Effector memory CD4-positive, alpha-beta T cell (primary cell): ENCODE data around the gene ATP8A2.

ENCODE experiments used
- DNase-seq, 3 donors: peaks; one replicate each; pipeline ENCODE4 v3.0.0-alpha.2; 2020
- H3K27ac ChIP-seq: 2 replicates; pipeline ENCODE4 v1.7.0; 2013; ENCODE audit warnings: mild to moderate bottlenecking, low read length, moderate library complexity; ENCODE audit not compliant: insufficient read depth, poor library complexity, severe bottlenecking
- H3K27me3 ChIP-seq: replicated peaks from 2 replicates; pipeline ENCODE4 v1.7.0; 2013; ENCODE audit warnings: mild to moderate bottlenecking, low read length; ENCODE audit not compliant: insufficient read depth, control insufficient read depth, poor library complexity, severe bottlenecking
- H3K36me3 ChIP-seq: 2 replicates; pipeline ENCODE4 v1.7.0; 2013; ENCODE audit warnings: mild to moderate bottlenecking, low read length, moderate library complexity; ENCODE audit not compliant: control insufficient read depth, insufficient read depth
- H3K4me1 ChIP-seq: 2 replicates; pipeline ENCODE4 v1.7.0; 2013; ENCODE audit warnings: low read length, mild to moderate bottlenecking; ENCODE audit not compliant: control insufficient read depth, insufficient read depth, poor library complexity, severe bottlenecking
- H3K4me3 ChIP-seq: 2 replicates; pipeline ENCODE4 v1.7.0; 2013; ENCODE audit warnings: low read length, low read depth, mild to moderate bottlenecking; ENCODE audit not compliant: insufficient read depth, poor library complexity, severe bottlenecking
- H3K9me3 ChIP-seq: 2 replicates; pipeline ENCODE4 v1.7.0; 2013; ENCODE audit warnings: mild to moderate bottlenecking, low read length, moderate library complexity; ENCODE audit not compliant: control insufficient read depth

The ATP8A2 gene

GRCh38 chr13:25453850-25454365 lies 82.1 kb downstream of the ATP8A2 start:
- Histone ChIP-seq H3K9me3 (no peaks in the 10 kb centered on the region), H3K27ac (no peak overlapping the region), H3K36me3 (no peaks in the 10 kb centered on the region), H3K27me3 (no peaks in the 10 kb centered on the region), H3K4me3 (no peak overlapping the region), H3K4me1 (no peaks in the 10 kb centered on the region)
- DNase-seq, result no peak

GRCh38 chr13:25455146-25455545 lies 83.4 kb downstream of the ATP8A2 start:
- no peaks in the 10 kb centered on the region for H3K4me1 ChIP-seq
- no peaks in the 10 kb centered on the region for H3K36me3 ChIP-seq
- no peak for DNase-seq
- H3K9me3 ChIP-seq, result no peaks in the 10 kb centered on the region
- no peak overlapping the region for H3K27ac ChIP-seq
- H3K4me3 ChIP-seq, result no peak overlapping the region
- H3K27me3 ChIP-seq, result no peaks in the 10 kb centered on the region

- Histone ChIP-seq H3K4me1 (no peaks in the 10 kb centered on the region), H3K36me3 (no peaks in the 10 kb centered on the region), H3K4me3 (no peak overlapping the region), H3K27me3 (no peaks in the 10 kb centered on the region), H3K27ac (no peak overlapping the region), H3K9me3 (no peaks in the 10 kb centered on the region)
- no peak for DNase-seq
Observed at GRCh38 chr13:25457566-25457965, 85.8 kb downstream of the ATP8A2 start.

GRCh38 chr13:25462301-25463125 lies 90.7 kb downstream of the ATP8A2 start:
- H3K27ac ChIP-seq, result no peak overlapping the region
- H3K4me1 ChIP-seq, result no peaks in the 10 kb centered on the region
- no peak for DNase-seq
- H3K36me3 ChIP-seq, result no peaks in the 10 kb centered on the region
- H3K27me3 ChIP-seq, result no peaks in the 10 kb centered on the region
- H3K9me3 ChIP-seq, result no peaks in the 10 kb centered on the region
- no peak overlapping the region for H3K4me3 ChIP-seq

GRCh38 chr13:25463496-25463895 lies 91.7 kb downstream of the ATP8A2 start:
- H3K9me3 ChIP-seq, result no peaks in the 10 kb centered on the region

GRCh38 chr13:25466880-25467279 lies 95.1 kb downstream of the ATP8A2 start:
- no peak for DNase-seq
- Histone ChIP-seq H3K4me3 (no peak overlapping the region), H3K4me1 (no peaks in the 10 kb centered on the region), H3K36me3 (no peaks in the 10 kb centered on the region), H3K27me3 (no peaks in the 10 kb centered on the region), H3K9me3 (no peaks in the 10 kb centered on the region), H3K27ac (no peak overlapping the region)

More at GRCh38 chr13:25463496-25463895, 91.7 kb downstream of the ATP8A2 start:
- Histone ChIP-seq H3K27ac (no peak overlapping the region), H3K27me3 (no peaks in the 10 kb centered on the region), H3K36me3 (no peaks in the 10 kb centered on the region), H3K4me1 (no peaks in the 10 kb centered on the region), H3K4me3 (no peak overlapping the region)
- no peak for DNase-seq

GRCh38 chr13:25468325-25469168 lies 96.8 kb downstream of the ATP8A2 start:
- no peak overlapping the region for H3K27ac ChIP-seq
- no peak for DNase-seq
- H3K27me3 ChIP-seq, result no peaks in the 10 kb centered on the region
- H3K36me3 ChIP-seq, result no peaks in the 10 kb centered on the region
- H3K4me3 ChIP-seq, result no peak overlapping the region
- H3K9me3 ChIP-seq, result no peaks in the 10 kb centered on the region
- no peaks in the 10 kb centered on the region for H3K4me1 ChIP-seq

- H3K36me3 ChIP-seq, result no peaks in the 10 kb centered on the region
- no peak for DNase-seq
- no peak overlapping the region for H3K4me3 ChIP-seq
- H3K27me3 ChIP-seq, result no peaks in the 10 kb centered on the region
- H3K27ac ChIP-seq, result no peak overlapping the region
- H3K9me3 ChIP-seq, result no peaks in the 10 kb centered on the region
- H3K4me1 ChIP-seq, result no peaks in the 10 kb centered on the region
Observed at GRCh38 chr13:25469169-25469525, 97.4 kb downstream of the ATP8A2 start.

- DNase-seq, result no peak
Observed at GRCh38 chr13:25473864-25474263, 102.1 kb downstream of the ATP8A2 start.

GRCh38 chr13:25478186-25478585 lies 106.4 kb downstream of the ATP8A2 start:
- Histone ChIP-seq H3K36me3 (no peaks in the 10 kb centered on the region), H3K4me3 (no peak overlapping the region), H3K4me1 (no peaks in the 10 kb centered on the region), H3K9me3 (no peaks in the 10 kb centered on the region), H3K27ac (no peak overlapping the region), H3K27me3 (no peaks in the 10 kb centered on the region)
- DNase-seq, result no peak

More at GRCh38 chr13:25473864-25474263, 102.1 kb downstream of the ATP8A2 start:
- H3K4me3 ChIP-seq, result no peak overlapping the region
- no peaks in the 10 kb centered on the region for H3K4me1 ChIP-seq
- H3K36me3 ChIP-seq, result no peaks in the 10 kb centered on the region
- no peak overlapping the region for H3K27ac ChIP-seq
- no peaks in the 10 kb centered on the region for H3K27me3 ChIP-seq
- no peaks in the 10 kb centered on the region for H3K9me3 ChIP-seq
